SK-N-MC (cell line): ENCODE measurements around the gene ABCB9.

Experiments used
- DNase-seq: peaks from one replicate; pipeline ENCODE4 v3.0.0-alpha.2; 2011; ENCODE audit warnings: low read depth, low spot score
- H3K27ac ChIP-seq: fragments of 200-600 bp; sonication (generic); 2 replicates; pipeline ENCODE4 v1.5.1; 2016; ENCODE audit warnings: mixed run types
- H3K36me3 ChIP-seq: fragments of 200-600 bp; sonication (generic); 2 replicates; pipeline ENCODE4 v1.6.1; 2017; ENCODE audit warnings: antibody characterized with exemption, low read length, mixed read lengths; ENCODE audit not compliant: insufficient read depth
- H3K4me3 ChIP-seq: fragments of 200-600 bp; sonication (generic); 2 replicates; pipeline ENCODE4 v1.5.1; 2016
- H3K9ac ChIP-seq: fragments of 200-600 bp; sonication (generic); 2 replicates; pipeline ENCODE4 v1.8.0; 2017; ENCODE audit warnings: mixed run types, mixed read lengths; ENCODE audit not compliant: insufficient read length
- H3K9me3 ChIP-seq: fragments of 200-600 bp; sonication (generic); 2 replicates; pipeline ENCODE4 v1.6.1; 2017; ENCODE audit warnings: low read depth, mild to moderate bottlenecking, antibody characterized with exemption, low read length, moderate library complexity, mixed read lengths
- EZH2 ChIP-seq: fragments of 200-600 bp; sonication (generic); IDR thresholded peaks from one replicate; pipeline ENCODE4 v1.6.1; 2017; ENCODE audit warnings: antibody characterized with exemption
- FOXP2 ChIP-seq: optimal IDR thresholded peaks from 2 replicates; pipeline ENCODE3; 2011; ENCODE audit warnings: mild to moderate bottlenecking, moderate library complexity; ENCODE audit not compliant: insufficient read depth; ENCODE audit errors: extremely low read length, control extremely low read depth
- POLR2AphosphoS5 ChIP-seq: IDR thresholded peaks from 2 replicates; pipeline ENCODE4 v1.6.1; 2012; ENCODE audit warnings: mild to moderate bottlenecking, low read depth, low read length, borderline replicate concordance

ABCB9 gene

GRCh38 chr12:122932207-122932606, 34.1 kb downstream of the ABCB9 start:
- no peak for DNase-seq
- TF ChIP-seq POLR2AphosphoS5 (no peak), FOXP2 (no peak), EZH2 (no peak)
- H3K36me3 ChIP-seq: no peaks in the 10 kb centered on the region
- H3K9ac ChIP-seq: no peak overlapping the region
- no peaks in the 10 kb centered on the region for H3K9me3 ChIP-seq
- H3K27ac ChIP-seq: no peak overlapping the region
- H3K4me3 ChIP-seq: no peak overlapping the region

DNA sequence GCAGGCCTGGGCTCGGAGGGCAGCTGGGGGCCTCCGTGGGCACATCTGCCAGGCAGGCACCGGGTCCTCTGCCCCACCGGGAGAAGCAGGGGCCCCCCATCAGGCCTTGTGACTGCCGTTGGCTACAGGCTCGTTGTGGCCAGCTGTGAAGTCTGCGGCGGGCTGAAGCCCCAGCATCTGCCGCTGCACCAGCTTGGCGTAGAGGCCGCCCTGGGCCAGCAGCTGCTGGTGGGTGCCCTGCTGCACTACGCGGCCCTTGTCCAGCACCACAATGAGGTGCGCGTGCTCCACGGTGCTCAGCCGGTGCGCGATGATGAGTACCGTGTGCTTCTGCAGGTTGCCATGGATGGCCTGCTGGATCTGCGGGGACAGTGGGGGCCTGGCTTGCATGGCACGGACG, 36.5 kb downstream of the ABCB9 start:
- H3K36me3 ChIP-seq: no peaks in the 10 kb centered on the region
- TF ChIP-seq EZH2 (no peak), POLR2AphosphoS5 (no peak), FOXP2 (no peak)
- H3K27ac ChIP-seq: no peak overlapping the region
- H3K4me3 ChIP-seq: no peak overlapping the region
- no peak for DNase-seq
- no peaks in the 10 kb centered on the region for H3K9me3 ChIP-seq
- H3K9ac ChIP-seq: no peak overlapping the region

GRCh38 chr12:122929148-122929538, 37.1 kb downstream of the ABCB9 start:
- H3K27ac ChIP-seq: no peak overlapping the region
- no peak overlapping the region for H3K4me3 ChIP-seq
- no peak for TF ChIP-seq EZH2
- no peak for TF ChIP-seq FOXP2
- TF ChIP-seq POLR2AphosphoS5: no peak
- DNase-seq: no peak
- H3K36me3 ChIP-seq: no peaks in the 10 kb centered on the region
- H3K9me3 ChIP-seq: no peaks in the 10 kb centered on the region
- no peak overlapping the region for H3K9ac ChIP-seq

GRCh38 chr12:122928404-122929147, 37.7 kb downstream of the ABCB9 start:
- Histone ChIP-seq H3K27ac (no peak overlapping the region), H3K4me3 (no peak overlapping the region), H3K9me3 (no peaks in the 10 kb centered on the region), H3K9ac (no peak overlapping the region), H3K36me3 (no peaks in the 10 kb centered on the region)
- TF ChIP-seq FOXP2 (no peak), EZH2 (no peak), POLR2AphosphoS5 (no peak)
- DNase-seq: no peak

GRCh38 chr12:122927756-122928403, 38.4 kb downstream of the ABCB9 start:
- DNase-seq: no peak
- TF ChIP-seq FOXP2 (no peak), POLR2AphosphoS5 (no peak), EZH2 (no peak)
- no peak overlapping the region for H3K27ac ChIP-seq
- H3K36me3 ChIP-seq: no peaks in the 10 kb centered on the region
- no peak overlapping the region for H3K4me3 ChIP-seq
- no peak overlapping the region for H3K9ac ChIP-seq
- H3K9me3 ChIP-seq: no peaks in the 10 kb centered on the region

DNA sequence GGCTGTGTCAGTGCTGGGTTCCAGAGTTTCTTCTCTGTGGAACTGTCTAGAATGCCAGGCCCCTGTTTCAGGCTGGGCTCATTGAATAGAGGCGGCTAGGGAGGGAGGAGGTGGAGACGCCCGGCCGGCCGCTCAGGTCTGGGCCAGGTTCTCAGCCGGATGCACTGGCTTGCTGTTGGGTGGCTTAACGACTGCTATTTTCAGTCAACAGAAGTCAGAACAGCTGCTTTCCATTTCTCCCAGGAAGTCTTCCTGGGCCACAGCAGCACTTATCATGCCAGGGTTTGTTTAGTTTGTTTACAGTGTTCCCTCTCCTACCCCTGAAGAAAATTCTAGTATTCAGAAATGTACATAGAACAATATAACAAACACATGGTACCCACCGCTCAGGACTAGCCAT, 44.3 kb downstream of the ABCB9 start:
- H3K9me3 ChIP-seq: no peaks in the 10 kb centered on the region
- DNase-seq: no peak
- no peak overlapping the region for H3K4me3 ChIP-seq
- H3K36me3 ChIP-seq: no peaks in the 10 kb centered on the region
- H3K27ac ChIP-seq: no peak overlapping the region
- no peak for TF ChIP-seq EZH2
- no peak overlapping the region for H3K9ac ChIP-seq

DNA sequence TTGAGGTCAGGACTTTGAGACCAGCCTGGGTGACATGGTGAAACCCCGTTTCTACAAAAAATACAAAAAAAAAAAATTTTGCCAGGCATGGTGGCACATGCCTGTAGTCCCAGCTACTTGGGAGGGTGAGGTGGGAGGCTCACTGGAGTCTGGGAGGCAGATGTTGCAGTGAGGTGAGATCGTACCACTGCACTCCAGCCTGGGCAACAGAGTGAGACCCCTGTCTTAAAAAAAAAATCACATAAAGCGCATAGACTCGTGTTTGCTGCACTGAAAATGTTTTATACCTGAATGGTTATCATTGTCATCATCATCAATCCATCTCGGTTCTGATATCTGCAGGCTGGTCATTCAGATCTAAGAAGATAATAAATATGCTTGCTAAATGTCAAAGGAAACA, 45.6 kb downstream of the ABCB9 start:
- no peaks in the 10 kb centered on the region for H3K9me3 ChIP-seq
- H3K9ac ChIP-seq: no peak overlapping the region
- no peak for TF ChIP-seq POLR2AphosphoS5
- no peak for TF ChIP-seq FOXP2
- no peak for TF ChIP-seq EZH2
- H3K4me3 ChIP-seq: no peak overlapping the region
- H3K27ac ChIP-seq: no peak overlapping the region
- no peaks in the 10 kb centered on the region for H3K36me3 ChIP-seq
- DNase-seq: no peak

GRCh38 chr12:122918827-122919226, 47.4 kb downstream of the ABCB9 start:
- DNase-seq: no peak
- Histone ChIP-seq H3K36me3 (no peaks in the 10 kb centered on the region), H3K27ac (no peak overlapping the region), H3K4me3 (no peak overlapping the region), H3K9ac (no peak overlapping the region), H3K9me3 (no peaks in the 10 kb centered on the region)
- TF ChIP-seq FOXP2 (no peak), POLR2AphosphoS5 (no peak), EZH2 (no peak)

DNA sequence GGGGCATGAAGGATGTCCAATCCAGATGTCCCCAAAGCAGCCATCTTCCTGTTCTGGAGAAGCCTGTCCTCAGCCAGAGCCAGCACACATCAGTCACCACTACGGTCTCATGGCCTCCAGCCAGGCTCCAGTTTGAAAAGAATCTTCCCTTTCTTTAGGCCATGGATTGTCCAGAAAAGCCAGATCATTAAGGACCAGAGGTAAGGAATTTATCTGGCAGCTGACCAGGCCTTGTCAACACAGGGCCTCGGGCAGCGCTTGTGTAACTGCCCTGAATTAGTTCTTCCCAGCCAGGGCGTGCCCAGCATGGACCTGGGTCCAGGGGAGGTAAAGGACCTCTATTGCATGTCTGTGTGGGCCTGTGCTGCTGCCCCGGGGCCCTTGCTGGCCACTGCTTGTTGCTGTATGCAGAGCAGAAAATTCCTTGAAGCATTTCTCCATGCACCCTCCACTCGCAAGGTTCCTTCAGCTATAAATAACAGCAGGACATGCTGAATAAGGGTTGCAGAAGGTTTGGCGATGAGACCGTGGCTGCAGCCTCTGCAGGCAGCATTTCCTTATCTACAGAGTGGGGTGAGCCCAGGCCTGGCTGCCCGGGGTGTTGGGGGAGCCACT, 48.6 kb downstream of the ABCB9 start:
- Histone ChIP-seq H3K4me3 (no peak overlapping the region), H3K9me3 (no peaks in the 10 kb centered on the region), H3K36me3 (no peaks in the 10 kb centered on the region), H3K9ac (no peak overlapping the region), H3K27ac (no peak overlapping the region)
- DNase-seq: no peak
- TF ChIP-seq EZH2: no peak
- TF ChIP-seq FOXP2: no peak
- no peak for TF ChIP-seq POLR2AphosphoS5
